Coronary artery (tissue), 2 donors: ENCODE data around the gene ANKRD29.

Experiments
- DNase-seq: peaks from one replicate; pipeline ENCODE4 v3.0.0-alpha.2; 2017; ENCODE audit warnings: low spot score
- H3K27ac ChIP-seq, 2 donors: fragments of 200-600 bp; sonication (generic); one replicate each; pipeline ENCODE4 v1.5.1; 2016 to 2019
- H3K4me3 ChIP-seq: fragments of 200-600 bp; sonication (generic); 2 replicates; pipeline ENCODE4 v1.5.1; 2016; ENCODE audit warnings: mild to moderate bottlenecking, moderate library complexity
- CTCF ChIP-seq: fragments of 200-600 bp; sonication (generic); IDR thresholded peaks from one replicate; pipeline ENCODE4 v1.5.1; 2019; ENCODE audit warnings: antibody characterized with exemption

The ANKRD29 gene

GRCh38 chr18:23673725-23674124 lies 11.0 kb upstream of the ANKRD29 start:
- TF ChIP-seq CTCF, result no peak
- no peak overlapping the region for H3K4me3 ChIP-seq
- no peak overlapping the region for H3K27ac ChIP-seq
- DNase-seq, result no peak

DNA sequence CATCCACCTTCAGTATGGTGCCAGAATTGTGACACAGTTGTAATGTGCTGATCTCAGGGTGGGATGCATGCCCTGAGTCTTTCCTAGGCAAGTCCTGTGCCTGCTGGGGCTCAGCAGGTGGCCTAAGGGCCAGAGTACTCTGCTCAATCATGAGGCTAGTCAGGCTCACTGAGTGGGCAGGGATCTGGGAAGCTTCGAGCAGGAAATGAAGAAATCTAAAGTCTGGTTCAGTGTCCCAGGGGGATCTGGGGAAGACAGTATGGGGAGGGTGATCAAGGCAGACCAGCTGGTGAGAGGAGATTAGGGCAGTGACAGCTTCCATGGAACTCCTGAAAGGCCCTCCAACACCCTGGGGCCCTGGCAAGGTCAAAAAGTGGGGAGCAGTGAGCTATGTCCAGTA lies 8.9 kb upstream of the ANKRD29 start:
- Histone ChIP-seq H3K27ac (no peak overlapping the region), H3K4me3 (no peak overlapping the region)
- TF ChIP-seq CTCF, result no peak
- no peak for DNase-seq

- H3K27ac ChIP-seq, result no peak overlapping the region
- TF ChIP-seq CTCF, result no peak
- no peak for DNase-seq
- H3K4me3 ChIP-seq, result no peak overlapping the region
These were observed 7.2 kb upstream of the ANKRD29 start for GRCh38 chr18:23669804-23670405.

DNA sequence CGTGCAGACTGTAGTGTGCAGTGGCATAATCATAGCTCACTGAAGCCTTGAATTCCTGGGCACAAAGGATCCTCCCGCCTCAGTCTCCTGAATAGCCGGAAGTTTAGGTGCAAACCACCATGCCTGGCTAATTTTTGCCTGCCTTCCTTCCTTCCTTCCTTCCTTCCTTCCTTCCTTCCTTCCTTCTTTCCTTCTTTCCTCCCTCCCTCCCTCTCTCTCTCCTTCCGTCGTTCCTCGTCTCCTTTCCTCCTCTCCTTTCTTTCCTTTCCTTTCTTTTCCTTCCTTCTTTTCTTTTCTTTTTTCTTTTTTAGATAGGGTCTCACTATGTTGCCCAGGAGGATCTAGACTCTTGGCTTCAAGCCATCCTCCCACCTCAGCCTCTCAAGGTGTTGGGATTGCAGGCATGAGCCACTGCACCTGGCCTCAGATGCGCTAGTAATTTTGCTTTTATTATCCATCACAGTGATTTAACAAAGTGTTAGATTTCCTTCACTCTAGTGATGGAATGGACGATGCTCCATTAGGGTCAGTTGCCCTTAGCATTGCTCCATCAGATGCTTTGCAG lies 6.6 kb upstream of the ANKRD29 start:
- H3K4me3 ChIP-seq, result no peak overlapping the region
- TF ChIP-seq CTCF, result no peak
- H3K27ac ChIP-seq, result no peak overlapping the region
- DNase-seq, result no peak

DNA sequence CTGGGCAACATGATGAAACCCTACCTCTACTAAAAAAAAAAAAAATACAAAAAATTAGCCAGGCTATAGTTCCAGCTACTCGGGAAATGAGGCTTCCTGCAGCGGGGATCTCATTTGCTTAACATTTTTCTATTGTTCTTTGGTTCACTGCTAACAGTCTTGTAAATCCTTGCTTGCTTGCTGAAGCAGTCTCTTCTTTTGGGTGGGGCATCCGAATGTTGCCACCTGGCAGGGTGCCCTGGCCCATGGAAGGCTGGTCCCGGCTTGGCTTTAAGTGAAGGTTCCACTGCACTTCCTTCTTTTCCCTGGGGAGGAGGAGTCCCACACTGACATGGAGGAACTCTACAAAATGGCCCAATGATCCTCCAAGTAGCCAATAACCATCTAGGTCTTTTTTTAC lies 6.0 kb upstream of the ANKRD29 start:
- no peak for TF ChIP-seq CTCF
- H3K27ac ChIP-seq, result no peak overlapping the region
- no peak for DNase-seq
- H3K4me3 ChIP-seq, result no peak overlapping the region

- no peak overlapping the region for H3K27ac ChIP-seq
- DNase-seq, result no peak
- no peak overlapping the region for H3K4me3 ChIP-seq
- no peak for TF ChIP-seq CTCF
These were observed 4.4 kb upstream of the ANKRD29 start for GRCh38 chr18:23667114-23667513.

DNA sequence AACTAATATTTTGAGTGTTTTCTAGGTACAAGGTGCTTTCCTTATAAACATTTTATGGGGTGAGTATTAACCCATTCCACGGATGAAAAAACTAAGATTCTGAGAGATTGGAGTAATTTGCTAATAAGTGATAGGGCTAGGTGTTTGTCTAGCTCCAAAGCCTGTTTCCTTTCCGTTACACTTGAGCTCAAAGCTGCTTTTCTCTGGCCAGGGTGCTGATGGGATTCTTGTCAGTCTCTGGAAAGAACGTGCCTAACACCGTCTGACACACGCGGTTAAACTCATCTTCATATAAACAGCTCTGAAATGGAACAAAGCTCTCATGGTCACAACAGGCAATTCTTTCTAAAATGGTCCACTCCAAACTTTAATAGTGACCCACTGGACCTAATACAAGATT lies 2.0 kb upstream of the ANKRD29 start:
- Histone ChIP-seq H3K27ac (no peak overlapping the region), H3K4me3 (no peak overlapping the region)
- no peak for TF ChIP-seq CTCF
- DNase-seq, result no peak
